ENCODE data around the gene SCCPDH.

- TF ChIP-seq CTCF (conservative IDR thresholded peaks at IDR 0.05) = no peak
- TF ChIP-seq ZFX (IDR thresholded peaks at IDR 0.05) = no peak
Measured at GRCh38 chr1:246748006-246748405, 23.8 kb downstream of the SCCPDH start.
